UCSD-AML1 (cell line): ENCODE measurements around the gene GAS5.
"Not testable (repeated sequence)": the region's sequence is repeated elsewhere in the genome, so short reads cannot be mapped to it uniquely, and the experiment has no call there.

Experiments
- DNase-seq: peaks from one replicate; lab custom pipeline; 2025; ENCODE audit not compliant: unreplicated experiment; lab: John Stamatoyannopoulos, UW

Gene GAS5

GRCh38 chr1:173867753-173868265 lies at the start of gene GAS5:
Gene GAS5 (minus strand): TSS chr1:173867989.
- DNase-seq, result peak; percentile 99

- no peak for DNase-seq
Observed at GRCh38 chr1:173917149-173917548, 49.4 kb upstream of the GAS5 start, which contains the start of gene SERPINC1. Gene SERPINC1 (minus strand): TSS chr1:173917327. CDS start chr1:173917259, 68 bp downstream.

GRCh38 chr1:173916667-173917066 lies 48.9 kb upstream of the GAS5 start:
- DNase-seq, result no peak

GRCh38 chr1:173915596-173915995 lies 47.8 kb upstream of the GAS5 start:
- DNase-seq, result no peak

GRCh38 chr1:173914366-173914871 lies 46.6 kb upstream of the GAS5 start:
- peak; percentile 24 for DNase-seq

- no peak for DNase-seq
Observed at GRCh38 chr1:173913111-173913510, 45.3 kb upstream of the GAS5 start.

GRCh38 chr1:173903827-173904531 lies 36.2 kb upstream of the GAS5 start:
- DNase-seq, result no peak

GRCh38 chr1:173900992-173901391 lies 33.2 kb upstream of the GAS5 start:
- DNase-seq, result no peak

- no peak for DNase-seq
Observed at GRCh38 chr1:173900427-173900826, 32.6 kb upstream of the GAS5 start.

- no peak for DNase-seq
Observed at GRCh38 chr1:173894189-173894588, 26.4 kb upstream of the GAS5 start.

- DNase-seq, result no peak
Observed at GRCh38 chr1:173893611-173894010, 25.8 kb upstream of the GAS5 start.

GRCh38 chr1:173889885-173890284 lies 22.1 kb upstream of the GAS5 start:
- DNase-seq, result no peak

GRCh38 chr1:173888749-173889148 lies 21.0 kb upstream of the GAS5 start:
- DNase-seq, result no peak

- DNase-seq, result no peak
Observed at GRCh38 chr1:173887627-173888026, 19.8 kb upstream of the GAS5 start.

- DNase-seq, result no peak
Observed at GRCh38 chr1:173886746-173887611, 19.2 kb upstream of the GAS5 start.

- DNase-seq, result no peak
Observed at GRCh38 chr1:173884701-173885100, 16.9 kb upstream of the GAS5 start.

- DNase-seq, result not testable (repeated sequence)
Observed at GRCh38 chr1:173881117-173881516, 13.3 kb upstream of the GAS5 start.

GRCh38 chr1:173878251-173878650 lies 10.5 kb upstream of the GAS5 start:
- DNase-seq, result no peak

GRCh38 chr1:173876732-173877131 lies 8.9 kb upstream of the GAS5 start:
- DNase-seq, result no peak

GRCh38 chr1:173871500-173871899 lies 3.7 kb upstream of the GAS5 start:
- no peak for DNase-seq

- no peak for DNase-seq
Observed at GRCh38 chr1:173871091-173871490, 3.3 kb upstream of the GAS5 start.
